Left lung (tissue), 10 donors: ENCODE measurements around the gene EEF1AKMT4. TPM values are rescaled to one million over a fixed set of nuclear protein-coding genes. Genes with fewer than 3 reads are reported as not detected.

Source experiments
- ATAC-seq: fragments of 200-7000 bp; cut with Tn5 transposase; one replicate; pipeline ENCODE4 v1.9.1; 2020; ENCODE audit warnings: moderate library complexity
- DNase-seq, 4 donors: peaks; one replicate each; pipeline ENCODE4 v3.0.0-alpha.2; 2013 to 2020
- H3K27ac ChIP-seq, 2 donors: fragments of 200-600 bp; sonication (generic) in 1 of 2; one replicate each; pipeline versions ENCODE4 v1.5.0 to v1.8.0; 2020 to 2021
- H3K27me3 ChIP-seq, 2 donors: fragments of 200-600 bp; sonication (generic) in 1 of 2; one replicate each; pipeline versions ENCODE4 v1.5.0 to v1.8.0; 2020 to 2021
- H3K36me3 ChIP-seq, 2 donors: fragments of 200-600 bp; sonication (generic) in 1 of 2; one replicate each; pipeline versions ENCODE4 v1.5.0 to v1.8.0; 2020 to 2021
- H3K4me1 ChIP-seq, 2 donors: fragments of 200-600 bp; one replicate each; pipeline ENCODE4 v1.8.0; 2021
- H3K4me3 ChIP-seq, 2 donors: fragments of 200-600 bp; sonication (generic) in 1 of 2; one replicate each; pipeline versions ENCODE4 v1.5.0 to v1.8.0; 2020 to 2021; ENCODE audit warnings: mild to moderate bottlenecking in 1 of 2
- H3K9me3 ChIP-seq, 2 donors: fragments of 200-600 bp; sonication (generic) in 1 of 2; one replicate each; pipeline versions ENCODE4 v1.5.0 to v1.8.0; 2020 to 2021
- intact Hi-C, 2 donors: fragments of 100-400 bp; cut with DNase I; formaldehyde crosslinking; loops; one replicate each; pipeline versions ENCODE4 v1.11.2 to v1.14.2; 2022
- microRNA-seq, 2 donors: library from miRNA; unstranded; fragments of <30 nt; microRNA quantifications; one replicate each; pipeline ENCODE4, GENCODE V29; 2019
- polyA plus RNA-seq, 6 donors: library from polyadenylated mRNA; unstranded; fragments of 120-200 nt; gene quantifications; one replicate each; pipeline ENCODE4 v1.2.1, GENCODE V29; 2013; ENCODE audit not compliant: insufficient read length in 6 of 6
- total RNA-seq, 2 donors: library from RNA; stranded (reverse); fragmentation: NEBNext Ultra II Directional; extraction: Animal tissue kit (Norgen Biotek cat#: 25700); gene quantifications; one replicate each; pipeline ENCODE4 v1.2.1, GENCODE V29; 2021
- TF ChIP-seq, protein P1 (sequence below), 2 donors: fragments of 200-600 bp; sonication (generic) in 1 of 2; IDR thresholded peaks; one replicate each; pipeline versions ENCODE4 v1.5.0 to v1.8.0; 2021; ENCODE audit warnings: antibody characterized with exemption in 2 of 2
- donor health status: DM: no; HTN: yes; CAD: no.
- donor health status: DM: no; HTN: no; CAD: no.

EEF1AKMT4 gene
- total and polyA plus RNA-seq, 8 donors: 1.8 to 6.5 (median 2.7) TPM

DNA sequence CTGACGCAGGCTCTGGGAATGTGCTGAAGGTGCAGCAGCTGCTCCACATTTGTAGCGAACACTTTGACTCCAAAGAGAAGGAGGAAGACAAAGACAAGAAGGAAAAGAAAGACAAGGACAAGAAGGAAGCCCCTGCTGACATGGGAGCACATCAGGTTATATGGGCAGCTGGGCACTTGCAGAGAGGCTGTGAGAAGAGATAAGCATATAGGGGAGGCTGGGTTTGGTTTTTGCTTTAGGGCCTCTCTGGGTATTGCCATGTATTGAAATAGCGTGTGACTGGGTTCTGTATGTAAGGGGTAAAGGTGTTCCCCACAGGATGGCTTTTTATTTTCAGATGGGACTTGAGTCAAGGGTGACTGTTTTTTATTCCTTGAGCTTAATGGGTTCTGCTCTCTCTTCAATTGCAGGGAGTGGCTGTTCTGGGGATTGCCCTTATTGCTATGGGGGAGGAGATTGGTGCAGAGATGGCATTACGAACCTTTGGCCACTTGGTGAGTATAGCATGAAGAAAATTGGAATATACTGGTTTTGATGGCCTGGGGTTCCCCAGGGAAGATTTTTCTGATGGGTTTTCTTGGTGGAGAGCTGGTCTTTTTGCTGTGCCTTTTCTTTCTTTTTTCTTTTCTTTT lies 57.0 kb downstream of the EEF1AKMT4 start:
- peaks cover 7 to 89% of the 10 kb centered on the region in 2 donors for H3K36me3 ChIP-seq

DNA sequence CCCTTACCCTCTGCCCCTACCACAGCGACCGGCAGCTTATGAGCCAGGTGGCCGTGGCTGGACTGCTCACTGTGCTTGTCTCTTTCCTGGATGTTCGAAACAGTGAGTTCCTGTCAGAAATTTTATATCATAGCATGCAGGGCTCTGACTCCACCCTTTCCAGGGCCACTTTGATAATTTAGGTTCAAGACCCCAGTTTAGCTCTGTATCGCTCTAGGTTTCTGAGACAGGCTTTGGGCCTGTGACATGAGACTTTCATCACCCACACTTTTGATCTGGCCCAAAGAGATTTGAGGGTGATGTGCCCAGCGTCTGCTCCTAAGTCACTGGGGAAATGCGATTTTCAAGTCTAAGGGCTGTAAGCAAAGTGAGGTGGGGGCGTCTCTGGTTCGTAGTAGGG lies 58.4 kb downstream of the EEF1AKMT4 start:
- intact Hi-C loops: no loop called here
- H3K4me1 ChIP-seq: no peaks in the 10 kb centered on the region
- H3K36me3 ChIP-seq: peaks cover 3 to 75% of the 10 kb centered on the region in 2 donors
- H3K4me3 ChIP-seq: no peak overlapping the region
- ATAC-seq (no peak), DNase-seq (no peak)
- no peak overlapping the region for H3K27ac ChIP-seq
- H3K27me3 ChIP-seq: no peaks in the 10 kb centered on the region
- no peaks in the 10 kb centered on the region for H3K9me3 ChIP-seq
- TF ChIP-seq, protein P1, sequence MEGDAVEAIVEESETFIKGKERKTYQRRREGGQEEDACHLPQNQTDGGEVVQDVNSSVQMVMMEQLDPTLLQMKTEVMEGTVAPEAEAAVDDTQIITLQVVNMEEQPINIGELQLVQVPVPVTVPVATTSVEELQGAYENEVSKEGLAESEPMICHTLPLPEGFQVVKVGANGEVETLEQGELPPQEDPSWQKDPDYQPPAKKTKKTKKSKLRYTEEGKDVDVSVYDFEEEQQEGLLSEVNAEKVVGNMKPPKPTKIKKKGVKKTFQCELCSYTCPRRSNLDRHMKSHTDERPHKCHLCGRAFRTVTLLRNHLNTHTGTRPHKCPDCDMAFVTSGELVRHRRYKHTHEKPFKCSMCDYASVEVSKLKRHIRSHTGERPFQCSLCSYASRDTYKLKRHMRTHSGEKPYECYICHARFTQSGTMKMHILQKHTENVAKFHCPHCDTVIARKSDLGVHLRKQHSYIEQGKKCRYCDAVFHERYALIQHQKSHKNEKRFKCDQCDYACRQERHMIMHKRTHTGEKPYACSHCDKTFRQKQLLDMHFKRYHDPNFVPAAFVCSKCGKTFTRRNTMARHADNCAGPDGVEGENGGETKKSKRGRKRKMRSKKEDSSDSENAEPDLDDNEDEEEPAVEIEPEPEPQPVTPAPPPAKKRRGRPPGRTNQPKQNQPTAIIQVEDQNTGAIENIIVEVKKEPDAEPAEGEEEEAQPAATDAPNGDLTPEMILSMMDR (IDR thresholded peaks at IDR 0.05): no peak

More for the DNA sequence above, 57.0 kb downstream of the EEF1AKMT4 start:
- DNase-seq: no peak
- TF ChIP-seq, protein P1 (IDR thresholded peaks at IDR 0.05): no peak
- no peak for ATAC-seq
- Histone ChIP-seq H3K9me3 (no peaks in the 10 kb centered on the region), H3K27me3 (no peaks in the 10 kb centered on the region), H3K4me1 (peaks cover 0 to under 1% of the 10 kb centered on the region in 2 donors), H3K4me3 (no peak overlapping the region), H3K27ac (no peak overlapping the region)
- intact Hi-C loops: no loop called here

Small RNAs within 50 kb of the gene (microRNA-seq; reads per million reads assigned to microRNA genes)
- 0.17 to 0.41 reads per million in 2 donors for gene MIR1224

Other genes with a start within 250 kb of the EEF1AKMT4 start
- gene ABCC5, start 231.8 kb upstream of the EEF1AKMT4 start, total RNA-seq: 10 to 100 TPM; 37.7 to 40.5 TPM
- gene ABCC5, start 231.8 kb upstream of the EEF1AKMT4 start, polyA plus RNA-seq: 10 to 100 TPM; 64.0 to 96.4 (median 79.9) TPM
- not detected for gene HTR3D, start 217.9 kb upstream of the EEF1AKMT4 start, total RNA-seq
- gene HTR3D, start 217.9 kb upstream of the EEF1AKMT4 start, polyA plus RNA-seq: not detected
- under 1 TPM in 1 of 2 donors, not detected in 1; 0.16 TPM for gene HTR3C, start 196.6 kb upstream of the EEF1AKMT4 start, total RNA-seq
- under 1 TPM in 3 of 6 donors, not detected in 3; 0.10 to 0.15 (median 0.14) TPM for gene HTR3C, start 196.6 kb upstream of the EEF1AKMT4 start, polyA plus RNA-seq
- not detected for gene HTR3E, start 152.6 kb upstream of the EEF1AKMT4 start, total RNA-seq
- gene HTR3E, start 152.6 kb upstream of the EEF1AKMT4 start, polyA plus RNA-seq: not detected
- 10 to 100 TPM; 32.2 to 44.5 TPM for gene EIF2B5, start 114.3 kb upstream of the EEF1AKMT4 start, total RNA-seq
- gene EIF2B5, start 114.3 kb upstream of the EEF1AKMT4 start, polyA plus RNA-seq: 10 to 100 TPM; 50.3 to 66.3 (median 59.9) TPM
- gene DVL3, start 94.3 kb upstream of the EEF1AKMT4 start, total RNA-seq: 10 to 100 TPM; 62.5 to 72.6 TPM
- 100 to 1,000 TPM in 2 of 6 donors, 10 to 100 TPM in 4; 82.8 to 106 (median 98.1) TPM for gene DVL3, start 94.3 kb upstream of the EEF1AKMT4 start, polyA plus RNA-seq
- gene AP2M1, start 74.8 kb upstream of the EEF1AKMT4 start, total RNA-seq: 100 to 1,000 TPM; 296 to 347 TPM
- 100 to 1,000 TPM; 327 to 405 (median 351) TPM for gene AP2M1, start 74.8 kb upstream of the EEF1AKMT4 start, polyA plus RNA-seq
- gene ABCF3, start 63.5 kb upstream of the EEF1AKMT4 start, total RNA-seq: 10 to 100 TPM; 63.3 to 69.9 TPM
- 10 to 100 TPM; 57.6 to 75.2 (median 67.8) TPM for gene ABCF3, start 63.5 kb upstream of the EEF1AKMT4 start, polyA plus RNA-seq
- under 1 TPM in 1 of 2 donors, not detected in 1; 0.31 TPM for gene VWA5B2, start 20.1 kb upstream of the EEF1AKMT4 start, total RNA-seq
- gene VWA5B2, start 20.1 kb upstream of the EEF1AKMT4 start, polyA plus RNA-seq: 1 to 10 TPM in 5 of 6 donors, under 1 TPM in 1; 0.85 to 2.4 (median 1.4) TPM
- 10 to 100 TPM; 35.3 to 57.2 TPM for gene ALG3, start 710 bp upstream of the EEF1AKMT4 start, total RNA-seq
- 10 to 100 TPM; 24.7 to 32.9 (median 29.4) TPM for gene ALG3, start 710 bp upstream of the EEF1AKMT4 start, polyA plus RNA-seq
- 1 to 10 TPM in 1 of 2 donors, under 1 TPM in 1; 0.34 to 1.0 TPM for gene CAMK2N2, start 11.9 kb downstream of the EEF1AKMT4 start, total RNA-seq
- under 1 TPM in 5 of 6 donors, not detected in 1; 0.10 to 0.50 (median 0.21) TPM for gene CAMK2N2, start 11.9 kb downstream of the EEF1AKMT4 start, polyA plus RNA-seq
- gene ECE2, start 26.4 kb downstream of the EEF1AKMT4 start, total RNA-seq: not detected
- not detected for gene ECE2, start 26.4 kb downstream of the EEF1AKMT4 start, polyA plus RNA-seq
- 100 to 1,000 TPM; 195 to 263 TPM for gene PSMD2, start 49.6 kb downstream of the EEF1AKMT4 start, total RNA-seq
- gene PSMD2, start 49.6 kb downstream of the EEF1AKMT4 start, polyA plus RNA-seq: 100 to 1,000 TPM; 182 to 225 (median 213) TPM
- 100 to 1,000 TPM; 336 to 406 TPM for gene EIF4G1, start 64.9 kb downstream of the EEF1AKMT4 start, total RNA-seq
- 100 to 1,000 TPM; 158 to 280 (median 193) TPM for gene EIF4G1, start 64.9 kb downstream of the EEF1AKMT4 start, polyA plus RNA-seq
- 10 to 100 TPM; 14.7 to 19.2 TPM for gene FAM131A, start 87.9 kb downstream of the EEF1AKMT4 start, total RNA-seq
- 10 to 100 TPM; 12.4 to 19.3 (median 14.8) TPM for gene FAM131A, start 87.9 kb downstream of the EEF1AKMT4 start, polyA plus RNA-seq
- gene CLCN2, start 111.9 kb downstream of the EEF1AKMT4 start, total RNA-seq: 1 to 10 TPM; 4.4 to 5.6 TPM
- 10 to 100 TPM in 4 of 6 donors, 1 to 10 TPM in 2; 8.9 to 12.0 (median 11.0) TPM for gene CLCN2, start 111.9 kb downstream of the EEF1AKMT4 start, polyA plus RNA-seq
- gene POLR2H, start 112.0 kb downstream of the EEF1AKMT4 start, total RNA-seq: 10 to 100 TPM; 54.7 to 71.3 TPM
- gene POLR2H, start 112.0 kb downstream of the EEF1AKMT4 start, polyA plus RNA-seq: 10 to 100 TPM; 77.8 to 98.6 (median 89.8) TPM
- gene THPO, start 128.5 kb downstream of the EEF1AKMT4 start, total RNA-seq: under 1 TPM; 0.23 to 0.65 TPM
- 1 to 10 TPM; 1.4 to 2.3 (median 2.0) TPM for gene THPO, start 128.5 kb downstream of the EEF1AKMT4 start, polyA plus RNA-seq
- gene CHRD, start 130.4 kb downstream of the EEF1AKMT4 start, total RNA-seq: 1 to 10 TPM; 5.6 to 8.6 TPM
- 10 to 100 TPM; 11.9 to 19.0 (median 13.9) TPM for gene CHRD, start 130.4 kb downstream of the EEF1AKMT4 start, polyA plus RNA-seq